ENCODE results near the gene OTOP3.

DNA sequence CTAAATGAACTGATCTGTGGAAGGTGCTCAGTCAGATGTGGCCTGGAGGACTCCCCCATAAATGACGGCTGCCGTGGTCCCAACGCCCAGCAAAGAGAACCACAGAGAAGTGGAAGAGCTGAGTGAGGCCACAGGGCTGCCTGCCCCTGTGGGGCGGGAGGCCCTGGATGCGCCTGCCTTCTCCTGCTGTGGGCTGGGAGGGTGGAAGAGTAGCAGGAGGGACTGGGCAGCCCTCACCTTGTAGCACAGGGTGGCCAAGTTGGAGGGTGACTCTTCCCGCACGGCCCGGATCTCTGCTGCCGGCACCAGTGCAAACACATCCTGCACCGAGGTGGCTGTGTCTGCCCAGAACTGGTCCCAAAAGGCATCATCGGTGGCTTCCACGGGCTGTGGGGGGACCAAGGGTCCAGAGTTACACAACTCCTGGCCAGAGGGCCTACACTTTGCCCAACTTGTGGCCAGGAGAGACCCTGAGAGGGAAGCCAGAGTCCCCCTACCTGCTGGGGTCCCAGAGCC is 28.6 kb downstream of the OTOP3 start:
- TF ChIP-seq TAF1 (IDR thresholded peaks at IDR 0.05; ENCODE audit: borderline replicate concordance, low read depth, low read length) = no peak
- no peak for TF ChIP-seq POLR2A (IDR thresholded peaks at IDR 0.05; ENCODE audit: low read depth, low read length)
